KG1 (cell line): ENCODE results near the gene THAP4.
"Not testable (repeated sequence)": the region's sequence is repeated elsewhere in the genome, so short reads cannot be mapped to it uniquely, and the experiment has no call there.

Experiments used
- DNase-seq: peaks from one replicate; lab custom pipeline; 2025; lab: John Stamatoyannopoulos, UW

Gene THAP4

DNA sequence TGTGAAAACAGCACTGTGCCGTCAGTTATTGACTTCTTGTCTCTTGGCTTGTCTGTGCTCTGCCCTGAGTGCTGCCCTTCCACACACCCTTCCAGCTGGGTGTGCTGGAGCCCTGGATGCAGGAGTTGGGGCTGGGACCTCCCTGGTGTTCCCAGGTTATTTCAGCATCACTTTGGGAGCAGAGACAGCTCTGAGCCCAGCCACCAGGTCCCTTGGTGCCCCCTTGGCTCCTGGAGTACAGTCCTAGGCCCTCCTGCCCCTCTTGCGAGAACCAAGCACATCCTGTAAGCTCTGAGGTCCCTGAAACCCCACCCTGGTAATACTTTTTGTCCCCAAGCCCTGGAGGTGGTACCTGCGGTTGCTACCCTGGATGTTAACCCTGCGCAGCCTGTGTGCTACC lies 54.2 kb downstream of the THAP4 start:
- no peak for DNase-seq

GRCh38 chr2:241582328-241582727 lies 54.6 kb downstream of the THAP4 start:
- no peak for DNase-seq

DNA sequence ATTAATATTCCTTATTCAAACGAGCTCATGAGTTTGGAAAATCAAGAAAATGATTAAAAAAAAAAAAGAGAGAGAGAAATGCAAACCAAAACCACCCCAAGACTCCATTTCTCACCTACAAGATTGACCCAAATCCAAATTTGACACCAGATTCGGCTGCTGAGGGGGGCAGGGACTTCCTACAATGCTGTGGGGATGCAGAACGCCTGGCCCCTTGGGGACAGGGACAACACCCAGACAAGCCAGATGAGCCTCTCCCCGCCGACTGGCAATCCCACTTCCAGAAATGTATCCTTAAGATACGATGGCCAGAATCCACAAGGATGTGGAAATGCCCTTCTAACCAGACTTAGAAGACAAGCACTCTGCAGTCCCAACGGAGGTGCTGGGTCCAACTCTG lies 57.7 kb downstream of the THAP4 start:
- no peak for DNase-seq

DNA sequence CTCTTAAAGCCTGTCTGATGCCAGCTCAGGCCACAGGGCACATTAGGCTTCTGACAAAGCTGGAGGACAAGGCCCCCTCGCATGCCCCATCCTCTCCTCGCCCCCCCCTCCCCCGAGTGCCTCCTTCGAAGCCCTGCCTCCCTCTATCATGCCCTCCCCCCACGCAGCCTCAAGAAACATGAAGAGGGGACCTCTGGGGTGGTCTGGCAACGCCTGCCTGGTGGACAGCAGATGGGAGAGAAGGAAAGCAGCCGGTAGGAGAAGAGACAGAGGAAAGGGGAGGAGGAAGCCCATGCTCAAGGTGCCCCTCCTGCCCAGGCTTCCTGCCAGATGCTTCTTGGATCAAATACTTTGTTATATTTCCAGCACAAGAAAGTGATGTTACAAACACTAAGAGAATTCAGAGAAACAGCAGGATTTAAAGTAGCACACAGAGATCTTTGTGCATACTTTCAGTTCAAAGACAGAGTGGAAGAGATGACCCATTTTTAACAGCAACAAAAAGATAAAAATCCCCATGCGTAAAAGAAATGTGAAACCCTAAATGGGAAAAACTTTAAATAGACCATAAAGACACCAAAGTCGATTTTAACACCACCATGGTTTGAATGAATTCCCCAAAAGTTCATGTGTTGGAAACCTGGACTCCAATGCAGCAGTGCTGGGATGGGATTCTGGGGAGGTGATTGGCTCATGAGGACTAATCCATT lies 59.4 kb downstream of the THAP4 start:
- DNase-seq: no peak

- DNase-seq: no peak
Measured at GRCh38 chr2:241576293-241576654, 60.7 kb downstream of the THAP4 start.

DNA sequence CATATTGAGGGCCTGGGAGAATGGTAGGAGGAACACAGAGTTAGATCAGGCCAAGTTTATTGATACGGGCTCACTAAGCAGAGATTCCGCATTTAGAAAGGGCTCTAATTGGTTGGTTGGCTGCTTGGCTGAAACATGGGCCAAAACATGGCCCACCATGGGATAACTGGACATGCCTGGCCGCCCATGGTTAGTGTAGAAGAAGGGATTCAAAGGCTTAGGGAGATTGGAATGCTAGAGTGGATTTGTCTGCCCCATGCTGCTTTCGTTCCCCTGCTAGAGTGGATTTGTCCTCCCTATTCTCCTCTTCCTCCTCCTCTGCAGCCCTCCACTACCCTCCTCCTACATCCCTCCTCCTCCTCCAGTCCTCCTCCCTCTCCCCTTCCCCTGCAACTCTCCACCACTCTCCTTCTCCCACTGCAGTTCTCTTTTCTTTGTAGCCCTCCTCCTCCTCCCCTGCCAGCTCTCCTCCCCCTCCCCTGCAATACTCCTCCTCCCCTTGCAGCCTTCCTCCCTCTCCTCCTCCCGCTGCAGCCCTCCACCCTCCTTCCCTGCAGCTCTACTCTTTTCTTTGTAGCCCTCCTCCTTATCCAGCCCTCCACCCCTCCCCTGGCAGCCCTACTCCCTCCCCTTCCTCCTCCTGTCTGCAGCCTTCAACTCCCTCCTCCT lies 61.2 kb downstream of the THAP4 start:
- DNase-seq: no peak

DNA sequence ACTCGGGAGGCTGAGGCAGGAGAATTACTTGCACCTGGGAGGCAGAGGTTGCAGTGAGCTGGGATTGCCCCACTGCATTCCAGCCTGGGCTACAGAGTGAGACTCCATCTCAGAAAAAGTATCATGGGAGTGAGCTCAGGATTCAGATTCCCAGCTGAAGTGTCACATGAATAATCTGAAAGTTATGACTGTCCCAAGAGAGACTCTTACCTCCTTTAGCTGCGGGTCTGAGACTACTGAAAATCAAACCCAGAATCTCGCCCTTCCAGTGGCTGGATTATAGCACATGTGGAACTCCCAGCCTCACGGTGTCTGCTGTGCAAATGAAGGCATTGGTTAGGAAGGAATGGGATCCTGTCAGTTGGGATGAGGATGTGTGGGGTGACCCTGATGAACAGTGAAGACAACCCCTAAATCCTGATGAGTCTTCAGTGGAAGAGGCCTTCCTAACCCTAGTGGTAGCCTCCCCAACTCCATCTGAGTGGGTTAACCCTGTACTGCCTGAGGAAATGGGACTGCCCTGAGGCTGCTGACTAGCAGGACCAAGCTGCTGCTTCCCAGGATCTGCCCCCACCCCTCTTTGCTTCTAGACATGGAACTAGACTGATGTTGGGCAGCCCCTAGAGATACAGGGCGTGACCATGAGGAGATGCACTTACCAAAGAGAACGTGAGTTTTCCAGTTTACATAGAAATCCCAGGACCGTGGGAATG lies 61.9 kb downstream of the THAP4 start:
- no peak for DNase-seq

- DNase-seq: no peak
Measured at GRCh38 chr2:241573741-241574140, 63.2 kb downstream of the THAP4 start.

- not testable (repeated sequence) for DNase-seq
Measured at GRCh38 chr2:241572915-241573651, 63.9 kb downstream of the THAP4 start.

- DNase-seq: no peak
Measured at GRCh38 chr2:241571821-241572620, 64.9 kb downstream of the THAP4 start.

GRCh38 chr2:241570961-241571581 lies 65.9 kb downstream of the THAP4 start:
- DNase-seq: no peak

GRCh38 chr2:241569831-241570281 lies 67.1 kb downstream of the THAP4 start:
- no peak for DNase-seq

GRCh38 chr2:241568726-241569125 lies 68.2 kb downstream of the THAP4 start:
- DNase-seq: no peak

GRCh38 chr2:241567776-241568175 lies 69.2 kb downstream of the THAP4 start:
- DNase-seq: no peak

GRCh38 chr2:241567266-241567665 lies 69.7 kb downstream of the THAP4 start:
- not testable (repeated sequence) for DNase-seq

- no peak for DNase-seq
Measured at GRCh38 chr2:241566468-241566867, 70.5 kb downstream of the THAP4 start.

DNA sequence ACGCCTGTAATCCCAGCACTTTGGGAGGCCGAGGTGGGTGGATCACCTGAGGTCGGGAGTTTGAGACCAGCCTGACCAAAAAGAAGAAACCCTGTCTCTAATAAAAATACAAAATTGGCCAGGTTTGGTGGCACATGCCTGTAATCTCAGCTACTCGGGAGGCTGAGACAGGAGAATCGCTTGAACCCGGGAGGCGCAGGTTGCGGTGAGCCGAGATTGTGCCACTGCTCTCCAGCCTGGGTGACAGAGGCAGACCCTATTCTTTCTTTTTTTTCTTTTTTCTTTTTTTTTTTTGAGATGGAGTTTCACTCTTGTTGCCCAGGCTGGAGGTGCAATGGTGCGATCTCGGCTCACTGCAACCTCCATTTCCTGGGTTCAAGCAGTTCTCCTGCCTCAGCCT lies 70.9 kb downstream of the THAP4 start:
- not testable (repeated sequence) for DNase-seq

DNA sequence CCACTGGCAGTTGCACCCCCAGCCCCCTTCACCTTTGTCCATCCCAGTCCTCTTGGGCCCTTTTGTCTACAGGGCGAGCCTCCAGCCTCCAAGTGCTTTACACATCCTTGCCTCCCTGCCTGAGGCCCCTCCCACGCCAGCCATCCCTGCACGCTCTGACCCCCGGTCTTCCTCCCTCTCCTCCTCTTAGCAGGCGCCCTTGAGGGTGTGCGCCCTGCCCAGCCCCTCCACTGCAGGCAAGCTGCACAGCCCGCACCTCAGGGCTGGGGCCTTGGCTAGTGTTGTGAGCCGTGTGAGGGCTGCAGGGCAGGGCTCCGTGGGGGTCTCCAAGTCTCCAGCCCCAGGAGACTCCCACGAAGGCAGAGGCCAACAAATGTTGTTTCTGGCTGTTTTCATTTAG lies 71.5 kb downstream of the THAP4 start:
- DNase-seq: no peak

DNA sequence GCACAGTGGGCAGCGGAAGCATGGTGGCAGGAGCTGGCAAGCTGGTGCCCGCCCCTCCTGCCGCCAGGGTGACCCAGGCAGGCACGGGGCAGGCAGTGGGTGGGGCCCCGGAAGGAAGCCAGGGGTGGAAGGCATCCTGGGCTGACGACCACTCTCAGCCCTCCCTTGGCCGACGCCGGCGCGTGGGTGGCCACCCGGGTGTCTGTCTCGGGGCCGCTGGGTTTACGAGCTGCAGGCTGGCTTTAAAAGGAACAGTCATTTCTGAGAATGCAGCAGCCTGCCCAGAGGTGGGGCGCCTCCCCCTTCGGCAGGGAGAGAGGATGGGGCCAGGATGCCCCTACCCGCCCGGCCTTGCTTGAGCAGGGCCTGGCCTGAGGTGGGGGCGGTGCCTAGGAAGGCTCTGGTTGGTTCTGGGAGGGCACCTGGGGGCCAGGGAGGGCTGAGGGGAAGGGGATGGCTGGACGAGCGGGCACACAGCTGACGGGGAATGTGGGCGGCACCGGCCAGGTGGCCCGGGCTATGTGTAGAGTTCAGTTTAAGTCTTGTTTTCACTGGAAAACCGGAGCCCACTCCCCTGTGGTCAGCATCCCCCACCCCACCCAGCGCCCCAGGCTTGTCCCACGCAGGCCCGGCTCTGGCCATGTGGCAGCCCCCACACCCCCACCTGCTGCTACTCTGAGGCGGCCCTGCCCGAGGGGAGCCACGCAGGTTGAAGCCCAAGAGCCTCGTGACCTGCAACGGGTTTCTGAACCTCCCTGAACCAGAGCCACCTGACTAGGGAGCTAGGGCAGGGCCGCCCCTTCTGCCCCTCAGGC lies 72.2 kb downstream of the THAP4 start:
- no peak for DNase-seq

GRCh38 chr2:241563981-241564595 lies 72.9 kb downstream of the THAP4 start:
- no peak for DNase-seq
